DMS 273 (cell line): ENCODE data around the gene SH2D4B.

ENCODE experiments used
- DNase-seq: peaks from one replicate; lab custom pipeline; 2025; ENCODE audit not compliant: unreplicated experiment; lab: John Stamatoyannopoulos, UW

SH2D4B gene

DNA sequence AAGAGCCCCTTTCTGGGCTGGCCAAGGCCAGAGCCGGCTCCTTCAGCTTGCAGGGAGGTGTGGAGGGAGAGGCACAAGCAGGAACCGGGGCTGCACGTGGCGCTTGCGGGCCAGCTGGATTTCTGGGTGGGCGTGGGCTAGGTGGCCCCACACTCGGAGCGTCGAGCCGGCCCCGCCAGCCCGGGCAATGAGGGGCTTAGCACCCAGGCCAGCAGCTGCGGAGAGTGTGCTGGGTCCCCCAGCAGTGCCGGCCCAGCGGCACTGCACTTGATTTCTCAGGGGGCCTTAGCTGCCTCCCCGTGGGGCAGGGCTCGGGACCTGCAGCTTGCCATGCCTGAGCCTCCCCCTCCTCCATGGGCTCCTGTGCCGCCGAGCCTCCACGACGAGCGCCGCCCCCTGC is 48.1 kb downstream of the SH2D4B start:
- no peak for DNase-seq

DNA sequence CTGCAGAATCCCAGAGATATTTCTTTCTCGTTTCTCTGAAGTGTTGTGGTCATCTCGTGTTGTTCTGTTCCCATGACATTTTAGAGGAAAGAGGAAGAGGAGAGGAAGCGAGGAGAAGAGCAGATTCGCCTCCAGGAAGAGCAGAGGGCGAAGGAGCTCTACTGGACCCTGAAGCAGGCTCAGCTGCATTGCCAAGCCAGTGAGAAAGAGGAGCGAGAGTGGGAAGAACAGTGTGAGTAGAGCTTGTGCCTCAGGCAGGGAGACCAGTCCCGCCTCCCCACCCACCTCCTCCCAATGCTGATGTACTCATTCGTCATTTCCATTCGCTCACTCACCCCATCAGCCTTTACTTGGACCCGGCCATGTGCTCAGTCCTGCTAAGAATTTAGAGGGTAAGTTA is 50.8 kb downstream of the SH2D4B start:
- DNase-seq = no peak

DNA sequence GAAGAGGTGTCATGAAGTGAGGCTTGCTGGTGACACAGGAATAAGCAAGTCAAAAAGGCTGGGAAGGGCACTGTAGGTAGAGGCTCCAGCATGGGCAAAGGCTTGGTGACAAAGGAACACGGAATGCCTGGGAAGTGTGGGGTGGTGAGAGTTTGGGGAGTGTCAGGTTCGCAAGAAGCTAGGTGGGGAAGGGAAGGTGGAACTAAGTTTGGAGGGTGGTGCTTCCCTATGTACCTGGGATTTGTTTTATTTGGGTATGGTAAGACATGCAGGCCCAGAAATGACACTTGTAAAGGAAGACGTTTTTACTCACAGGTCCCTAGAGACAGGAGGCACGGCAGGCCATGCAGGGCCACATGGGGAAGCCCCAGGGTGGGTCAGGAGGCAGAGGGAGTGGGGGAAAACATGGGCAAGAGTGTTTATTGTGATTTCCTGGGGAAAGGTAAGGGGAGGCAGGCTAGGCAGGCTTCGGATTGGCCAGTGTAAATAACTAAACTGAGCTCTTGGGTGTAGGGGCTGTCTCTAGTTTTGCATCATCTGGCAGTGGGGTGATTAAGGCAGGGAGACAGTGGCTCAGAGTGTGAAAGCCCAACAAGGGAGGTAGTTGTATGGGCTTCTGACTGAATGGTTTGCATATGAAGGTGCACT is 52.1 kb downstream of the SH2D4B start:
- DNase-seq = no peak

DNA sequence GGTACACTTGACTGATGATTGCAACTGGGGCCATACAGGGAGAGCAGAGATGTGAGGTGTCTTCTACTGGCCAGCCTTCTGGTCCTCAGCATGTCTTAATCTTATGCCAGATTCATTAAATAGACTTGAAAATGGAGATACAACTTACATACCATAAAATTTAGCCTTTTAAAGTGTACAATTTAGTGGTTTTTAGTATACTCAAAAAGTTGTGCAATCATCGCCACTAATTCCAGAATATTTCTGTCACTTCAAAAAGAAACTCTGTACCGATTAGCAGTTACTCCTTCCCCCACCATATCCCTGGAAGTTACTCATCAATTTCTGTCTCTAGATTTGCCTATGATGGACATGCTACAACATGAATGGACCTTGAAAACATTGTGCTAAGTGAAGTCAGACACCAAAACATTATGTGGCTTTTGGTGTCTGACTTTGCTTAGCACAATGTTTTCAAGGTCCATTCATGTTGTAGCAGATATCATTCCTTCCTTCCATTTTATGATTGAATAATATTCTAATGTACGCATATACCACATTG is 53.0 kb downstream of the SH2D4B start:
- no peak for DNase-seq

DNA sequence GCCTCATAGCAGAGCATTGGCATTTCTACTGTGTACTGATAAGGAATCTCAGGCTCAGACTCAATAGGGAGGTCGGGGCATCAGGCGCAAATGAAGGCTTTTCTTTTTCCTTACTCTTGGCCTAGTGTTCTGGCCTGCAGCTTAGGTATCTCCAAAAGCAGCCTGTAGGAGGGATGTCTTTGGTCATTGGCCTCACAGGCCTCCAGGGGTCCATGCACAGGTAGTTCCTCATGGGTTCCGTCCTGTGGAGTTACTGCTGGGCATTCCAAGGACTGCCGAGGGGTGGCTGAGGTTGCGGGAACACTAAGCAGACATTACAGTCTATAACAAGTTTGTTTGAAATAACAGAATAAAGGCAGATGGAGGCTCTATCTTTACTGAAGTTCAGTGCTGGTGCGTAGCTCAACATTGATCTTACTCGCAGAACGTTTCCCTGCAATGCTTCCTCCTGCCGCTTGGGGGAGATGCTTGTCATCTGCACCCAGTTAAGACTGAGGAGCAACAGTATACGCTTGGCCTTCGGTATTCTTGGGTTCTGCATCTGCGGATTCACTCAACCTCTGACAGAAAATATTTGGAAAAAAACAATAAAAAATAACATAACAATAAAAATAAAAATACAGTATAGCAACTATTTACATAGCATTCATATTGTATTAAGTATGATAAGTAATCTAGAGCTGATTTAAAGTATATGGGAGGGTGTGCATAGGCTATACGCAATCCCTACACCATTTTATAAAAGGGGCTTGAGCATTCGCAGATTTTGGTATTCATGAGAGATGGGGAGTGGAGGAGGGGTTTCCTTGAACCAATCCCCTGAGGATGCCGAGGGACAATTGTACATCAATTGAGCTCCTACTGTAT is 58.9 kb downstream of the SH2D4B start:
- DNase-seq = peak; percentile 59

DNA sequence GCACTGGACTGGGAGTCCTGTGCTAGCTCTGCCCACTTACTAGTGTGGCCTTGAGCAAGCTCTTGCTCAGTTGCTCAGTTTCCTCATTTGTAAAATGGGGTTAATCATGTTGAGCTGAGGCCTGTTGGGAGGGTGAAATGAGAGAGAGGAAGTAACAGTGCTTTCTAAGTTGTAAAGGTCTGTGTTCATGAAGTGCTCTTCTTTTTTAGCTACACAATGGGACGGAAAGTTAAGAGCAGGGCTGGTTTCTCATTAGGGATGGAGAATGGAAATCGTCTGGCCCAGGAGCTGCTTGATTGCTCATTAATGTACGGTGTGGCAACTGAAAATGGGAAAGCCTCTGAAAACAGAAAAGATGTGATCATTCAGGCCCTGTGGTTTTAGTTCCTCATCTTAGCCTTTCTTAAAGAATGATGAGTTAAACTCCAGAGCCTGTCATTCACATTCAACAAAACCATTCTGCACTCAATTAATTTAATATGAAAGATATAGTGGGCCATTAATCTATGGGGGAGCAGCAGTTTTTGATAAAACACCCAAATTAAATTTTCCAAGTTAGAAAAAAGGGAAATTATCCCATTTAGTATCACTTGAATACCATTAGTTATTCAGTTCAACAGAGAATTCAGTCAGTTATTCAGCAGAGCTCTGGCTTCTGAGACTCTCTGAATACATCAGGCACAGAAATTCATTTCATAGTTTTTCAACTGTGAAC is 60.5 kb downstream of the SH2D4B start:
- no peak for DNase-seq

DNA sequence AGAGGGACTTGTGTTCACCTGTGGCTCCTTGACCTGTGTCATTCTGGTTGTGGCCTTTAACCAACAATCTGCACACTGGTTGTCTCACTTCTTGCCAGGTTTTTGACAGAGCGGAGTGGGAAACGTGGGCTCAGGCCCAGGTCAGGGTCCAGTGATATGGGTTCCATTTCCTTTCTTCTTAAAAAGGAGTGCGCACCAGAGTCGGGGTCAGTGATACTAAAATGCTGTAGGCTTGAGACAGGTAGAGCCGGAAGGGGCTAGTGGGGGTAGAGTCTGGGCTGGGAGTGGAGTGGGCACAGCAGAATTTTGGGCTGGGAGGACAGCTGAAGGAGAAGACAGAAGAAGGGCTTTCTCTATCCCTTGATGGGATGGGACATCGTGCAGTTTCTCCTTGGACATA is 61.2 kb downstream of the SH2D4B start:
- DNase-seq = no peak

DNA sequence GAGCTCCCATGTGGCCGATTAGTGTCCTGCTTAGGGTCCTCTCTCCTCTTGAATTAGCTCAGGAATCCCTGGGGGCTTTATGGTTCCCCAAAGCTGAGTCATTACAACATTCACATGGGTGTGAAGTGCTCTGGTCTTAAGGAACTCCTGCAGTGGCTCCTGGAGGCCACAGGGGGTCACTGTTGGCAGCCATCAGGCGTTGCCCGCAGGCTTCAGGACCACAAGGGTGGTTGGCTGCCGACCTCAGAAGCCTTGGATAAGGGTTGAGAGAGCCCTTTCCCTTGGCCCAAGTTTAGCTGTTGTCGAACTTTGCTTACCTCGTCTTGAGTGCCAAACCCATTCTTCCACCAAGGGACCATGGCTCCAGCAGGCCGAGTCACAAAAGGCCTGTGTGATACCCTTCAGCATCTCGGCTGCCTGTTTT is 61.7 kb downstream of the SH2D4B start:
- DNase-seq = peak; percentile 76

DNA sequence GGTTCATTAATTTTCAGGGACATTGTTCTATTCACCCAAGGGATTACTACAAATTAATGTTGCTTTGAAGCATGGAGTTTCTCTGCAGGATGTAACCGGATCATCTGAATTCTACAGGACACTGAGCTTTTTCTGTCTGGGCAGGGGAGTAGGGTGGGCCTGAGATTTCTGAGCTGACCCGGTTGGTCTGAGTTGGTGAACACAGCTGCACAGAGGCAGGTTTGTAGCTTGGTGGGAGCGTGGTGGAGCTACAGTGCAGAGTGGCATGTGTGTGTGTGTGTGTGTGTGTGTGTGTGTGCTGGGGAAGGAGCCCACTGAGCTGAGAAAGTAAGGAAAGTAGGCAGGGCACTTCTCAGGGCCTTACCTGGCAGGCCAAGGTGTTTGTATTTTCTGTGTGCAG is 62.6 kb downstream of the SH2D4B start:
- no peak for DNase-seq

DNA sequence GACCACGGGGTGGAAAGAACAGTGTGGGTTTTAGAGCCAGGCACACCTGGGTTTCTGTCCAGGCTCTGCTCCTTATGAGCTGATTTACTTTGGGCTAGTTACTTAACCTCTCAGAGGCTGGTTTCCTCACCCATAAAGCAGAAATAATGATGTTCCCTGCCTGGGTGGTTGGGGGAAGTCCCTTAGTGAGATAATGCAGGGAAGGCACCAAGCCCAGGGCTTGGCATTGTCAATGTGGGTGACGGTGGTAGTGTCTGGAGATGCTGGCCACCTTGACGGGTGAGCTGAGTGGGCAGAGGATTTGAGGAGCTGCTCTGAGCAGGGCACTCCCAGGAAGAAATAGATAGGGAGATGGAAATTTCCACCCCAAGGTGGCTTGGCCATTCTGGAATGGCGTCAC is 65.2 kb downstream of the SH2D4B start:
- DNase-seq = no peak

DNA sequence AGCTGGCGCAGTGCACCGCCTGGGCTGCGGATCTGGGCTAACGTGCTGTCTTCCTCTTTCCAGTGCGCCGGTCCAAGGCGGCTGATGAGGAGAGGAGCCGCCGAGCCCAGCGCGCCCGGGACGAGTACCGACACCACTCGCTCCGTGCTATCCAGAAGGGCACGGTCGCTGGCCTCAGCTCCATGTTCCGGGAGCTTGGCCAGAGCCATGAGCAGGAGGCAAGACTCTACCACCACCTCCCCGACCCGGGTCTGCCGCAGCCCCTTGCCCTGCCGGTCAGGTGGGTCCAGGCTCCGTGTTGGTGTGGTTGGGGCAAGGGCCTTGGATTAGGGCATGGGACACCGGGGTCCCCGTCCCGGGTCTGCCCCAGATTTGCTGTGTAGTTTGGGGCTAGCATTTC is 65.8 kb downstream of the SH2D4B start:
- no peak for DNase-seq

DNA sequence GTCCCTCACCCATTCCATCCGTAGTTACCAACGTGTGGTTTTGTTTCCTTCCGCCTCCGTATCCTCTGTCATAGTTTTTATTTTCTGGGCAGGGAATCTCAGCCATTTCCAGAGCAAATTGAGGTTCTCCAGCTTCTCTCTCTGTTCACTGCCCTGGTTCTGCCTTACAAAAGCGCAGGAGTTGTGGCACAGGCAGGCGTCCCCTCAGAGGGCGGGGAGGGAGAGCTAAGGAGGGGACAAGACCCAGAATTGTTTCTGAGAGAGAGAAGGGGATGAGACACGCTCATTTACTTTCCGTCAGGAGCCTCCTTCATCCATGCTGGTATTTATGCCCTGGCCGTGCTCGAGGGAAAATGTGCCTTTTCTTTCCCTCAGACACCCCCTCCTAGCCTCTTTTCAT is 71.0 kb downstream of the SH2D4B start:
- DNase-seq = no peak

DNA sequence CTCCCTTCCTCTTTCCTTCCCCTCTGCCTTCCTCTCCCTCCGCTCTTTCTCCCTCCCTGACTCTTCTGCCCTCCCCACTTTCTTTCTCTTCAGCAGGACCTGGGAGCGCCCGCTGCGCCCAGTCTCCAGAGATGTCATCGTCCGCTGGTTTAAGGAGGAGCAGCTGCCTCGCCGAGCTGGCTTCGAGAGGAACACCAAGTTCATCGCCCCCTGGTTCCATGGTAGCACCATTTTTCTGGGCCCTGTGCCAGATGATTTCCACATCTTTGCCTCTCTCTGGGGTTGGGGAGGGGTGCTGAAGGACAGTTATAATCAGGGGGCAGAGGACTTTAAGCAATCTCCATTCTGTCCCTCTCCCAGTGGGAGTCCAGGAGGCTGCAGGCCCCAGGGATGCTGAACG is 71.6 kb downstream of the SH2D4B start:
- DNase-seq = peak; percentile 4

DNA sequence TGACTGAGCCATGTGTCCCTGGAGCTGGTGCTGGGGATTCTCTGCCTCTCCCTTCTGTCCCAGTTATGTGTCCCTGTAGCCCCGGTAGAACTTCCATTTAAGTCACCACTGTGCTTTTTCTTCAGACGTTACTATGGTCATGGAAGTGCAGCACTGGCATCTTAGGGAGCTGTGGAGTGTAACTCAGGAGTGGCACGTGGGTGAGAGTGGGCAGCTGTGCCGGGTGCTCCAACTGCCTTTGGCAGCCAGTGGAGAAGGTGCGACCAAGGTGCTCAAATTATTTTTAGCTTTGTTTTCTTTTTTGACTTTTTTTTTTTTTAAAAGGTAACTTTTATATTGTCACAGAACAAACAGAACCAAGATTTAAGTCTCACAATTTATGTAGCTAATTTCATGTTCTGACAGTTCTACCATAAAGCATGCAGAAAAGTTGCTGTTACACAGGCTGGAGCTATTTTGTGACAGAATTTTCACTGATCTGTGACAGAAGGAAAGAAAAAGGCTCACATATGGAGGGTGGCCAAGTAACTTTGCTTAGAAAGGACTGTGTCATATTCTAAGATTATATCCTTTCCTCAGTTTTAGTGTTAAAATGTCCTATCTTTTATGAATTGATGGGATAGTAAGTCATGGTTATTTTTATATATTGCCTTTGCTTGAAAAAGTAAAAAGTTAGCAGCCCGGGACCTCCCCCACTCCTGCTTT is 73.9 kb downstream of the SH2D4B start:
- no peak for DNase-seq

DNA sequence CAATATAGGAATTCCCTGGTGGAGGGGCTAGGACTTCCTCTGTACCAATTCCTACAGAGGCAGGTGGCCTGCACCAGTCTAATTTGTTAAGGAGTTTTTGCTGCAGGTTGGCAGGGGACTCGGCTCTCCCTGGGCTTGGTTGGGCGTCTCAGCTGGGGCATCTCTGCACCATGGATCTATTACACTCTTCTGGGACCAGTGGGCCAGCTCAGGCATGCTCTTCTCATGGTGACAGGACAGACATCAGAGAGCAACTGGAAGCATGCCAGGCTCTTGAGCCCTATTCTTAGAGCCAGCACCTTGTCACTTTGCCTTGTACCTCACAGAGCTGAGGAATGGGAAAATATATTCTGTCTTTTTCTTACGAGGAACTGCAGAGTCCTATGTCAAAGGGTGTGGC is 74.6 kb downstream of the SH2D4B start:
- peak; percentile 38 for DNase-seq

DNA sequence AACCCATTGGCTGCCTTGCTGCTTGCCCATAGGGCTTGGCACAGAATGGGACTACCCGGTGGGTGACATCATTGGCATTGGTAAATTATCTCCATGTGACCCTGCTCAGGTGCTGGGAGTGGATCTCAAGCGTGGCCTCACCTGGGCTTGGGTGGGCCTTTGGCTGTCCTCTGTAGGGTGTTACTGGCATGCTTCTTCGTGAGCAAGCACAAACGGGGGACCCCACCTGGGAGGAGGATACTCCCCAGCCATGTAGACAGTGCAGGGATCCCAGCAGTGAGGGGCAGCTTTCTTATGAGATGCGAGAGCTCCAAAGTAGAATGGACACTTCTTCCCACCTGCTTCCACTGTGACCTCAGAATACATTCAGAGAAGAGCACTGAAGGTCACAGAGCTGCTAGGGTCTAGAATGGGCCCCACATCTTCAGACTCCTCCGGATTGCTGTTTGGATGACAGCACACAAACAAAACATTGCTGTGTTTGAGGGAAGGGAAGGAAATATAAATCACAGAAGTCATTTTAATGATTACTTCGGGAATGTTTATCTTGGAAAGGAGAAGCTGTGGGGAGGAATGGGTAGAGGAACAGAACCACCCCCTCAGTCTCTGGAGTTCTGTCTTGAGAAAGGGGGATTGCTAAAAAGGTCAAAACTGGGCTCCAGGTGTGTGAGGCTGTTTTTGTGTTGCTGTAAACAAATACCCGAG is 75.9 kb downstream of the SH2D4B start:
- DNase-seq = no peak

DNA sequence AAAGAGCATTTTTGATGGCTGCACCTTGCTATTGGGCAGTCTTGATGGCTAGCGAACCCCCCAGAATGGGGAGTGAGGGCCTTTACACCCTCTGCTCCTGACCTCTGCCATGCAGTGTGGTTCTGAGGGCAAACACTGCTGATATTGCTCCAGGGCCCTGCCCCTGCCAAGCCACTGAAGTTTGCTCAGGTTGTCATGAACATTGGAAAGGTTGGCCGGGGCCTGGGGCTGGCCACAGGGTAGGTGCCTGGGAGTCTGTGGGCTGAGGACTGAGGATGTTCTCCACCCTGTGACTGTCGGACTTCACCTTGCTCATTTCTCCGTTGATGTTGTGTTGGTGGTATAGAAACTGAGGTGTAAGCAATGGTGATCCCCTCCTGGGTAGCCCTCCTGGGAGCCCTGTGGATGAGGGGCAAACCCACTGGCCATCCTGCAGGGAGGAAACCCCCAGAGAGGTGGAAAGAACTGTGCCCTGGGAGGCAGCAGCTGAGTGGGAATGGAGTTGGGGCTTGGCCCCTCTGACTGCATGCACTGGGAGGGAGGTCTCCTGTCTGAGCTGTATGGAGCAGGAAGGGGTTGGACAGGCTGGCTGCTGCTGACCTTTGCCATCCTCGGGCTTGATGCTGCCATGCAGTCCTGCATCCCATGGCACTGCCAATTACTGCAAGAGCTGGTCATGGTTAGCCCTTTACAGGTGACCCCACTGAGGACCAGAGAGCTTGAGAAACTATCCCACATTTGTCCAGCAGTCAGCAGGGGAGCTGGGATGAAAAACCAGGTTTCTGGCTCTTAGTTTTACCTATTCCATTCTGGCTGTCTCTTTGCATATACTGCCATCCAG is 77.1 kb downstream of the SH2D4B start:
- DNase-seq = no peak

DNA sequence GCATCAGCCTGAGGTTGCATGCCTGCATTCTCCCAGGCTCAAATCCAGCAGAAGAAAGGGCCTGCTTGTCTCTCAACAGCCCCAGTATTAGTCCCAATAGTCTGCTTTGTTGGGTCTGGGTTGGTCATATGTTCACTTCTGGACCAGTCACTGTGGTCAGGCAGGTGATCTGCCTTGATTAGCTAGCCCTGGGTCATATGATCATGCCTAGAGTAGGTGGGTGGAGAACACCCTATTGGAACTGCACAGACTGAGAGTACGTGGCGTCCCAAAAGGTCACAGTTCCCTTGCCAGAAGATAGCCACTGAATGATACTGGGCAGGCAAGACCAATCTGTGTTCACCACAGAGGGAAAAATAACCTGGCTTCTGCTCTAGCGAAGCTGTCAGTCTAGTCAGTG is 80.1 kb downstream of the SH2D4B start:
- DNase-seq = no peak

DNA sequence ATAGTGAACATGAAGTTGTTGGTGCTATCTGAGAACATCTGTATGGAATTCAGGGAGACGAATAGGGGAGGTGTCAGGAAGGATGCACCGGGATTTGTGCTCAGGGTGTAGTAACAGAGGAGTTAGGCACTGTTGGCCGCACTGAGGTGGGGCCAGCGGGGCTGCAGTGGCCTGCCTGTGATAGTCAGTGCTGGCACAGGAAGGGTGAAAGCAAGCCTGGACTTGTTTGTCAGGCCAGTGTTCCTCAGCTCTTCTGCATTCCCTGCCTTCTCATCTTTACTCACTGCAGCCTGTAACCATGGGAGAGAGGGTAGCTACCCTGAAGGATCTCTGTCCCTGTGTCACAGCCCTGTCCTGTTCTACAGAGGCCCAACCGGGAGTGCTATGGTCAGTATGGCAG is 81.3 kb downstream of the SH2D4B start:
- no peak for DNase-seq

DNA sequence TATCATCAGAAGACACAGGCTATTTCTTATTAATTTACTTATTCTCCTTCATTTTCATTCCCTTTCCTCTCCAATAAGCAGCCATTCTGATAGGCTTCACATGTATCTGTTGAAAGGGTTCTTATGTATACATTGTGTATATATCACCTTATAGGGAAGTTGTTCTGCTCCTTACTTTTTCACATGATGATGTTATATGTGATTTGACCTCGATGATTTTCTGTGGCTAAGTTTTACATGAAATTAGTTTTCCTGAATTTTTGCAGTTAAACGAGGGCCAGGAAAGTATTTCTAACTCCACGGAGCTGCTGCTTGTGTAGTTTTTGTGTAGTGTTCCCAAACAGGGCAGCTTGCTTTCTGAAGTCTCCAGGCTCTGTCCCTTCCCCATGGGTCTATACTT is 84.5 kb downstream of the SH2D4B start:
- no peak for DNase-seq
